ENCODE data around the gene SUN1.

SUN1 gene

GRCh38 chr7:909358-910329 is 77.4 kb downstream of the SUN1 start:
- no peak for DNase-seq

- no peak for DNase-seq
Measured at GRCh38 chr7:910441-910861, 78.2 kb downstream of the SUN1 start.

- no peak for DNase-seq
Measured at GRCh38 chr7:910931-911431, 78.7 kb downstream of the SUN1 start.

- no peak for DNase-seq
Measured at GRCh38 chr7:911791-912480, 79.7 kb downstream of the SUN1 start.

GRCh38 chr7:913736-914520 is 81.7 kb downstream of the SUN1 start:
- peak; percentile 25 to 53 for DNase-seq

- DNase-seq = no peak
Measured at GRCh38 chr7:914521-915194, 82.4 kb downstream of the SUN1 start.

- peak in 1 of 2 experiments; percentile 34 for DNase-seq
Measured at GRCh38 chr7:915291-916218, 83.3 kb downstream of the SUN1 start.

GRCh38 chr7:916291-916941 is 84.1 kb downstream of the SUN1 start:
- DNase-seq = peak in 1 of 2 experiments; percentile 47

GRCh38 chr7:917255-918117 is 85.2 kb downstream of the SUN1 start:
- no peak for DNase-seq

GRCh38 chr7:918118-918425 is 85.8 kb downstream of the SUN1 start:
- no peak for DNase-seq

GRCh38 chr7:918441-919113 is 86.3 kb downstream of the SUN1 start:
- no peak for DNase-seq

- no peak for DNase-seq
Measured at GRCh38 chr7:919114-919442, 86.8 kb downstream of the SUN1 start.

GRCh38 chr7:919924-920341 is 87.7 kb downstream of the SUN1 start:
- DNase-seq = no peak

- DNase-seq = no peak
Measured at GRCh38 chr7:920351-921070, 88.2 kb downstream of the SUN1 start.

- no peak for DNase-seq
Measured at GRCh38 chr7:921071-921461, 88.8 kb downstream of the SUN1 start.

GRCh38 chr7:921581-922333 is 89.5 kb downstream of the SUN1 start:
- no peak for DNase-seq

GRCh38 chr7:922334-923107 is 90.2 kb downstream of the SUN1 start:
- no peak for DNase-seq

All from NCI-H524 (cell line).